Measurements from ENCODE around the gene CHD5. TPM values are rescaled to one million over a fixed set of nuclear protein-coding genes. Genes with fewer than 3 reads are reported as not detected.

CHD5 gene
- total and polyA plus RNA-seq, 2 of the 4 experiments (the other 2 are of a cell fraction): under 0.01 to 0.09 TPM

DNA sequence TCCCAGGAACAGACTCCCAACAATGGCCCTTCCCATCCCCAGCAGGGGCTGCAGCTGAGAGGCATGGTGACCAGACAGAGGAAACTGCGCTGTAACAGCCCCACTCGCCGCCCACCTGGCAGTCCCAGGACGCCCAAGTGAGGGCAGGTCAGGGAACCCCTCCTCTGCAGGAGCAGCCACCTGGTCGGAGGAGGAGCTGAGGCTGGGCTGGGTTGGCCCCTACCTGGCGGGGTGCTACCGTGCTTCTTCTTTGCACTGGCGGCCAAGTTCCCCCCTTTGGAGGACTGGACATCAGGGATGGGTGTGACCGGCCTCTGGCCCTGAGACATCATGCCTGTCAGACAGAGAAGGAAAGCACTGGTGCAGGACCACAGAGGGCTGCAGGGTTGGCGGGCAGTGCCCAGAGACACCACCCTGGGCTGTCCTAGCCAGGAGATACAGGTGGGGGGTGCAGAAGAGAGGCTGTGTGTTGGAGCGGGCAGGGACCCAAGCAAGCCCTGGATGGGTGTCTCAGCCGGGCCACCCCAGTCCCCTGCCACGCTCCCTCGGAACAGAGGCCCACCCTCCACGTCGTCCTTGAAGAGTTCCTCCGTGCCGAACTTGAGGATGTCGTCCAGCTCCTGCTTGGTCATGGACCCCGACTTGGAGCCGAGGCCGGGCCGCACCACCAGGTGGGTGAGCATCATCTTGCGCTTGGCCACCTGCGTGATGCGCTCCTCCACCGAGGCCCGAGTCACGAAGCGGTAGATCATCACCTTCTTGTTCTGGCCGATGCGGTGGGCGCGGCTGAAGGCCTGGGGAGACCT, 51.6 kb downstream of the CHD5 start:
- Histone ChIP-seq H3K56ac (ENCODE audit: extremely low read depth, insufficient read depth, low read length) (no peak overlapping the region), H3K4me1 (ENCODE audit: control insufficient read depth, insufficient read depth, low read length) (no peaks in the 10 kb centered on the region), H2BK5ac (ENCODE audit: low read depth, low read length, poor library complexity, severe bottlenecking) (no peak overlapping the region), H4K8ac (ENCODE audit: low read depth in 2 of 2, low read length in 2 of 2) (no peak overlapping the region), H3K18ac (ENCODE audit: low read depth, low read length) (no peak overlapping the region), H2BK120ac (ENCODE audit: low read depth, low read length) (no peak overlapping the region), H3K4me2 (ENCODE audit: low read depth, low read length) (no peak overlapping the region), H2AK9ac (replicated peaks; ENCODE audit: low read depth, low read length, poor library complexity) (no peak overlapping the region), H3K27me3 (ENCODE audit: control insufficient read depth, insufficient read depth, low read length) (peaks cover 2% of the 10 kb centered on the region; the same call in 1 of the 2 replicates), H3K27ac (ENCODE audit: insufficient read depth, low read length) (no peak overlapping the region), H3K14ac (replicated peaks; ENCODE audit: low read depth, low read length) (no peak overlapping the region), H2AK5ac (ENCODE audit: low read depth, low read length) (no peak overlapping the region), H4K5ac (ENCODE audit: low read depth, low read length) (no peak overlapping the region), H2AFZ (replicated peaks; ENCODE audit: low read length, poor library complexity) (no peak overlapping the region), H3K23ac (ENCODE audit: low read depth, low read length) (no peak overlapping the region), H3K36me3 (ENCODE audit: control insufficient read depth, insufficient read depth, low read length) (no peaks in the 10 kb centered on the region), H3K9ac (ENCODE audit: low read depth, low read length) (no peak overlapping the region), H4K20me1 (ENCODE audit: insufficient read depth, low read length) (no peaks in the 10 kb centered on the region), H3K9me1 (ENCODE audit: insufficient read depth, low read length) (no peaks in the 10 kb centered on the region), H3K9me3 (ENCODE audit: control insufficient read depth, insufficient read depth, low read length) (peaks cover 5% of the 10 kb centered on the region; the same call in 1 of the 2 replicates), H3K4ac (ENCODE audit: low read depth, low read length) (no peak overlapping the region), H4K91ac (ENCODE audit: insufficient read depth, low read depth, low read length) (no peak overlapping the region), H3K4me3 (ENCODE audit: insufficient read depth, low read depth, low read length) (no peak overlapping the region), H3K79me1 (ENCODE audit: low read depth in 1 of 2, low read length in 2 of 2) (no peaks in the 10 kb centered on the region), H2BK15ac (ENCODE audit: low read depth, low read length) (no peak overlapping the region), H2BK20ac (ENCODE audit: low read depth, low read length) (no peak overlapping the region)
- DNase-seq (no peak), ATAC-seq (ENCODE audit: low read depth) (no peak)
- dilution Hi-C loops (cut with HindIII; ENCODE audit: low sequenced_read_pairs, unreplicated experiment) (no loop called here), in situ Hi-C loops (cut with MboI; ENCODE audit: low sequenced_read_pairs) (no loop called here), intact Hi-C loops (cut with micrococcal nuclease) (no loop called here)
- CTCF ChIA-PET: no interaction called here
- WGBS, 2 experiments (ENCODE audit: extremely low coverage in 2 of 2, insufficient read length in 1 of 2): 93% methylated on average over 16 of the region's 34 CpGs; no CpG with 5 or more reads in 1 of the 2 experiments
- TF ChIP-seq RCOR1 (IDR thresholded peaks at IDR 0.05; ENCODE audit: insufficient replicate concordance, low read length) (no peak), CHD1 (IDR thresholded peaks at IDR 0.05; ENCODE audit: low read depth, low read length) (no peak), MXI1 (IDR thresholded peaks at IDR 0.05; ENCODE audit: borderline replicate concordance, low read depth, low read length) (no peak), POLR2A (IDR thresholded peaks at IDR 0.05; ENCODE audit: low read depth, low read length) (no peak), RFX5 (IDR thresholded peaks at IDR 0.05; ENCODE audit: low read depth, low read length) (no peak), CEBPB (IDR thresholded peaks at IDR 0.05; ENCODE audit: low read depth, low read length) (no peak), BHLHE40 (IDR thresholded peaks at IDR 0.05; ENCODE audit: low read depth, low read length) (no peak), MAFK (IDR thresholded peaks at IDR 0.05; ENCODE audit: low read depth, low read length) (no peak), FOS (IDR thresholded peaks at IDR 0.05; ENCODE audit: low read depth, low read length) (no peak), NFE2L2 (IDR thresholded peaks at IDR 0.05; ENCODE audit: low read depth, low read length) (no peak), SMC3 (IDR thresholded peaks at IDR 0.05; ENCODE audit: low read depth, low read length) (no peak)
- TF ChIP-seq, protein P1, sequence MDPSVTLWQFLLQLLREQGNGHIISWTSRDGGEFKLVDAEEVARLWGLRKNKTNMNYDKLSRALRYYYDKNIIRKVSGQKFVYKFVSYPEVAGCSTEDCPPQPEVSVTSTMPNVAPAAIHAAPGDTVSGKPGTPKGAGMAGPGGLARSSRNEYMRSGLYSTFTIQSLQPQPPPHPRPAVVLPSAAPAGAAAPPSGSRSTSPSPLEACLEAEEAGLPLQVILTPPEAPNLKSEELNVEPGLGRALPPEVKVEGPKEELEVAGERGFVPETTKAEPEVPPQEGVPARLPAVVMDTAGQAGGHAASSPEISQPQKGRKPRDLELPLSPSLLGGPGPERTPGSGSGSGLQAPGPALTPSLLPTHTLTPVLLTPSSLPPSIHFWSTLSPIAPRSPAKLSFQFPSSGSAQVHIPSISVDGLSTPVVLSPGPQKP (IDR thresholded peaks at IDR 0.05; ENCODE audit: borderline replicate concordance, low read depth, low read length): no peak
- TF ChIP-seq, protein P2, sequence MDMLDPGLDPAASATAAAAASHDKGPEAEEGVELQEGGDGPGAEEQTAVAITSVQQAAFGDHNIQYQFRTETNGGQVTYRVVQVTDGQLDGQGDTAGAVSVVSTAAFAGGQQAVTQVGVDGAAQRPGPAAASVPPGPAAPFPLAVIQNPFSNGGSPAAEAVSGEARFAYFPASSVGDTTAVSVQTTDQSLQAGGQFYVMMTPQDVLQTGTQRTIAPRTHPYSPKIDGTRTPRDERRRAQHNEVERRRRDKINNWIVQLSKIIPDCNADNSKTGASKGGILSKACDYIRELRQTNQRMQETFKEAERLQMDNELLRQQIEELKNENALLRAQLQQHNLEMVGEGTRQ (IDR thresholded peaks at IDR 0.05; ENCODE audit: low read depth, low read length): no peak
- no TSS peak for BruUV-seq (replicated peaks)
- POLR2A ChIA-PET (ENCODE audit: unreplicated experiment): no interaction called here

All from IMR-90 (cell line).